ENCODE data around the gene IFT88.
A peak's percentile ranks its signal among the peaks of the same experiment; 100 is the strongest.

Gene IFT88, protein sequence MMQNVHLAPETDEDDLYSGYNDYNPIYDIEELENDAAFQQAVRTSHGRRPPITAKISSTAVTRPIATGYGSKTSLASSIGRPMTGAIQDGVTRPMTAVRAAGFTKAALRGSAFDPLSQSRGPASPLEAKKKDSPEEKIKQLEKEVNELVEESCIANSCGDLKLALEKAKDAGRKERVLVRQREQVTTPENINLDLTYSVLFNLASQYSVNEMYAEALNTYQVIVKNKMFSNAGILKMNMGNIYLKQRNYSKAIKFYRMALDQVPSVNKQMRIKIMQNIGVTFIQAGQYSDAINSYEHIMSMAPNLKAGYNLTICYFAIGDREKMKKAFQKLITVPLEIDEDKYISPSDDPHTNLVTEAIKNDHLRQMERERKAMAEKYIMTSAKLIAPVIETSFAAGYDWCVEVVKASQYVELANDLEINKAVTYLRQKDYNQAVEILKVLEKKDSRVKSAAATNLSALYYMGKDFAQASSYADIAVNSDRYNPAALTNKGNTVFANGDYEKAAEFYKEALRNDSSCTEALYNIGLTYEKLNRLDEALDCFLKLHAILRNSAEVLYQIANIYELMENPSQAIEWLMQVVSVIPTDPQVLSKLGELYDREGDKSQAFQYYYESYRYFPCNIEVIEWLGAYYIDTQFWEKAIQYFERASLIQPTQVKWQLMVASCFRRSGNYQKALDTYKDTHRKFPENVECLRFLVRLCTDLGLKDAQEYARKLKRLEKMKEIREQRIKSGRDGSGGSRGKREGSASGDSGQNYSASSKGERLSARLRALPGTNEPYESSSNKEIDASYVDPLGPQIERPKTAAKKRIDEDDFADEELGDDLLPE

DNA sequence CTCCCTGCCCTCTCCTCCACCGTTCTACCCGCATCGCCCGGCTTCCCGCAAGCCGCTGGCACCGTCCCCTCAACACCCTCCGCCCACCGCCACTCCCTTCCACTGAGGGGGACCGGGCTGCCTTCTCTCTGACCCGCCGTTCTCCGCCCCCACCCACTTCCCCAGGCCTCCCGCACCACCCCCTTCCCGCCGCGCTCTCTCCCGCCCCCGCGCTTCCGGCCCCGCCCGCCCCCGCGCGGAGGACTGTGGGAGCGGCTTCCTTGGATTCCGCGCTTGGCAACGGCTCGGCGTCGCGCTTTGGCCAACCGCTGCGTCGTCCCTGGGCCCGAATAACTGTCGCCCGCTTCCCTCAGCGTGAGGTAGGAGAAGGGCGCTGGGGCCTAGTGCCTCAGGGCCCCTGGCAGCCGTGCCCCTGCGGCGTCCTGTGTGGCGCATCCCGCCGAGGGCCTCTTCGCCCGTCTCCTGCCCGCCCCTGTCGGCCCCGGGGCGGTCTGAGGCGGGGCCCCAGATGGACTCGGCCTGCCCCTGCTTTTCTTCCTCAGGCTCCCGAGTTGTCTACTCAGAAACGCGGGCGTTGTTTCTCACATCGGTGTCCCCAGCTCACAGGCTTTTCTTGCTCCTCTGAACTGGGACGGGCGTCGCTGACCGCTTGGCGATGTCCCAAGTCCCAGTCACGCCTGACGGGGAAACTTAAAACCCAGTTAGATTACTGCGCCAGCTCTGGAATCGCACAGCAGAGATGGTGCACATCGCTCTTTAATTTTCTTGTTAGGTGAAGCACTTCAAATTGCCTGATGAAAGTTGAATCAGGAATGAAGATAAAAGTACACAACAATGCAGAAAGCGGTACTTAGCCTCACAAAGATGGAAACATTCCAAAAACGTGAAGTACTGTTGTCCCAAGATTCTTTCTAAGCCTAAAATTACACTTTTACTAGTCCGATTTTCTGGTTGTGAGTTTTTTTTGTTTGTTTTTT is at the start of gene IFT88:
IFT88 (plus strand) TSS at position 260 of the 977 bp plus-strand sequence. CDS start 7,229 bp downstream, outside the sequence.
- peak within 1 kb of the TSS; percentile 78 for H3K4me3 ChIP-seq (ENCODE audit: low read depth, low read length)
- TF ChIP-seq, protein P1, sequence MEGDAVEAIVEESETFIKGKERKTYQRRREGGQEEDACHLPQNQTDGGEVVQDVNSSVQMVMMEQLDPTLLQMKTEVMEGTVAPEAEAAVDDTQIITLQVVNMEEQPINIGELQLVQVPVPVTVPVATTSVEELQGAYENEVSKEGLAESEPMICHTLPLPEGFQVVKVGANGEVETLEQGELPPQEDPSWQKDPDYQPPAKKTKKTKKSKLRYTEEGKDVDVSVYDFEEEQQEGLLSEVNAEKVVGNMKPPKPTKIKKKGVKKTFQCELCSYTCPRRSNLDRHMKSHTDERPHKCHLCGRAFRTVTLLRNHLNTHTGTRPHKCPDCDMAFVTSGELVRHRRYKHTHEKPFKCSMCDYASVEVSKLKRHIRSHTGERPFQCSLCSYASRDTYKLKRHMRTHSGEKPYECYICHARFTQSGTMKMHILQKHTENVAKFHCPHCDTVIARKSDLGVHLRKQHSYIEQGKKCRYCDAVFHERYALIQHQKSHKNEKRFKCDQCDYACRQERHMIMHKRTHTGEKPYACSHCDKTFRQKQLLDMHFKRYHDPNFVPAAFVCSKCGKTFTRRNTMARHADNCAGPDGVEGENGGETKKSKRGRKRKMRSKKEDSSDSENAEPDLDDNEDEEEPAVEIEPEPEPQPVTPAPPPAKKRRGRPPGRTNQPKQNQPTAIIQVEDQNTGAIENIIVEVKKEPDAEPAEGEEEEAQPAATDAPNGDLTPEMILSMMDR (IDR thresholded peaks at IDR 0.05; ENCODE audit: insufficient read depth, low read length, missing control alignments) = no peak
- DNase-seq (ENCODE audit: low read depth, low spot score) = peak; percentile 29
- CTCF ChIA-PET = interaction anchor here (1.5 kb wide), 1 partner anchor 137 kb away, joined by 4 read pairs; no protein-coding TSS in a partner anchor
- POLR2A ChIA-PET = no interaction called here

DNA sequence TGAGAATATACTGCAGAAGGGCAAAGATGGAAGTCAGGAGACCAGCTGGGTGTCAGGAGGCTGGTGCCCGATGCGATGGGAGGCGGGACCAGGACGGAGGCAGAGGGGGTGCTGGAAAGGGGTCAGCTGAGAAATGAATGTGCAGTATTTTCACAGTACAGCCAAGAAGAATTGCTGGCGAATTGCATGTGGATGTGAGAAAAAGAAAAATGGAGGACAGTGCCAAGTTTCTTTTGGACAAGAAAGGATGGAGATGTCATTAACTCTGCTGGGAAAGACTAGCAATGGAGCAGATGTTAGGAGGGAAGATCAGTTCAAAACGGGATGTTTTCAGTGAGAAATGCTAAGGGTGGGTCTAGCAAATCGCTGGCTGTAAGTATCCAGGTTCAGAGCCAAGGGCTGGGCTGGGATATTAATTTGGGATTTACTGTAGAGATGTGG is 48.3 kb upstream of the IFT88 start:
- TF ChIP-seq, protein P1 (IDR thresholded peaks at IDR 0.05; ENCODE audit: insufficient read depth, low read length, missing control alignments) = no peak
- POLR2A ChIA-PET = no interaction called here
- DNase-seq (ENCODE audit: low read depth, low spot score) = no peak
- no peak overlapping the region for H3K4me3 ChIP-seq (ENCODE audit: low read depth, low read length)
- CTCF ChIA-PET = no interaction called here

DNA sequence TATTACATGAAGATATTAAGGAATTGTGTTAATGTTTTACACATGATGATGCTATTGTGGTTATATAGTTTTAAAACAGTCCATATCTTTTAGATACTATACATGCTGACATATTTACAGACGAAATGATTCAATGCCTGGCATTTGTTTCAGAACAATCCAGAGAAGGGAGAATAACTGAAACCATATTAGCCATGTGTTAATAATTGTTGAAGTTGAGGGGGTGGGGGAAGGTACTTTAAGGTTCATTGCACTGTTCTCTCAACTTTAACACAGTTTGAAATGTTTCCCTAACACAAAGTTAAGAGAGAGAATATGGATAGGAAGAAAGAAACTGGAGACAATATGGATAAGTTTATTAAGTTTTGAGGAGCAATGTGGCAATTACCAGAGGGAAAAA is 47.1 kb upstream of the IFT88 start:
- TF ChIP-seq, protein P1 (IDR thresholded peaks at IDR 0.05; ENCODE audit: insufficient read depth, low read length, missing control alignments) = no peak
- POLR2A ChIA-PET = no interaction called here
- no peak overlapping the region for H3K4me3 ChIP-seq (ENCODE audit: low read depth, low read length)
- DNase-seq (ENCODE audit: low read depth, low spot score) = no peak
- CTCF ChIA-PET = interaction anchor here (0.8 kb wide), 1 partner anchor 312 kb away, joined by 3 read pairs; no protein-coding TSS in a partner anchor

DNA sequence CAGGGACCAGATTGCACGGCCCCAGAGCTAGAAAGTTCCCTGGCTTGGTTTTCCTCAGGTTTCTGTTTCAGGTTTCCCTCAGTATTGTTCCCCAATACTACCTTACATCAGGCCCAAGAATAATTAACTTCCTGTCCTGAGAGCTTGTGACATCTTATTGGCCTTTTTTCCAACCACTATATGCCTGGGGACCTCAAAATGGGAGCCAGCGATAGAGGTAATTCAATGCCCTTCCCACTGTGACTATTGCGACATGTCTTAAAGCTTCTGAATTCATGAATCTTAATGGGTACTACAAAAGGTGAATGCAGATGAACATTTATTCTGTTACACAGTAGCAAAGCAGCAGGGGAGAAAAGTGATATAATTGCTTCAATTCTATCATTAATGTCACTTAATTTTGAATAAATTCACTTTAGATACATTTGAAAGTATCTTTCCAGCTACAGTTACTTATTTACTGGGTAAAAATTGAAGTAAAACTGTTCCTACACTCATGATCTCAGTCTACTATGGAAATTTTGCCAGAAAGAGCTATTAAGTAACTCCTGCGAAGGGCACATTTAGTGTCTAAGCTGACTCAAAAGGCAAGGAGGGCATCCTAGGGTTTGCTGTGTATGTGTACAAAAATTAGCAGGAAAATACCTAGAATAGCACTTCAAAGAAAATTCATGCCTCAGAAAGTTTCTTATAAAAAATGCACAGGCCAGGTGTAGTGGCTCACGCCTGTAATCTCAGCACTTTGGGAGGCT is 45.4 kb upstream of the IFT88 start:
- no peak for DNase-seq (ENCODE audit: low read depth, low spot score)
- TF ChIP-seq, protein P1 (IDR thresholded peaks at IDR 0.05; ENCODE audit: insufficient read depth, low read length, missing control alignments) = no peak
- ChIA-PET POLR2A (no interaction called here), CTCF (interaction anchor here (1.3 kb wide), 1 partner anchor 190 kb away, joined by 3 read pairs; no protein-coding TSS in a partner anchor)
- no peak overlapping the region for H3K4me3 ChIP-seq (ENCODE audit: low read depth, low read length)

DNA sequence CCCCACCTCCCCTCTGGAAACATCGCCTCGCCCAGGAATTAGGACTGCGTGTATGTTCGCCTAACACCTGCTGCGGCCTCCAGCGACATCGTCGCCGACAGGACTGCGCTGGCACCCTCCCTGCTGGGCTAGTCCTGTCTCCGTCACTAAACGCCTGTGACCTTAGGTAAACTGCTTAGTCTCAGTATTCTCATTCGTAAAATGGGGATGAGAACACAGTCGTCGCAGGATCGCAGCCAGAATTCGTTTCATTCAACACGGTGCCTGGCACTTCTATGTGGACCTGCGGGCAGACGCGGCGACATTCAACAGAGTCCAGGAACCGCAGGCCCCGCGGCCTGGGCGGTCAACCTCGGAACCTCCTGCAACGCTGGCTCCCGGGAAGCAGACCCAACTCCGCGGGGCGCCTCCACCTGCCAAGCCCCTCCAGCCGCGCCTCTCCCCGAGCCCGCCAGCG is 41.8 kb upstream of the IFT88 start:
- no peak for DNase-seq (ENCODE audit: low read depth, low spot score)
- ChIA-PET CTCF (no interaction called here), POLR2A (no interaction called here)
- peak overlapping the region; percentile 71 for H3K4me3 ChIP-seq (ENCODE audit: low read depth, low read length)
- TF ChIP-seq, protein P1 (IDR thresholded peaks at IDR 0.05; ENCODE audit: insufficient read depth, low read length, missing control alignments) = no peak
